Ishikawa (cell line): ENCODE data around the gene ZNF578.

ENCODE experiments used
- CEBPB ChIP-seq: IDR thresholded peaks from 2 replicates; pipeline ENCODE4 v1.6.1; 2012
- CREB1 ChIP-seq: IDR thresholded peaks from 2 replicates; pipeline ENCODE4 v1.6.1; 2012; ENCODE audit warnings: low read depth
- EGR1 ChIP-seq: IDR thresholded peaks from 2 replicates; pipeline ENCODE4 v1.6.1; 2012
- EP300 ChIP-seq: IDR thresholded peaks from 2 replicates; pipeline ENCODE4 v1.6.1; 2012; ENCODE audit warnings: borderline replicate concordance
- FOXM1 ChIP-seq: IDR thresholded peaks from 2 replicates; pipeline ENCODE4 v1.6.1; 2012; ENCODE audit warnings: low read depth, borderline replicate concordance
- MAX ChIP-seq: IDR thresholded peaks from 2 replicates; pipeline ENCODE4 v1.6.1; 2012
- NFIC ChIP-seq: IDR thresholded peaks from 2 replicates; pipeline ENCODE4 v1.6.1; 2012
- RAD21 ChIP-seq: IDR thresholded peaks from 2 replicates; pipeline ENCODE4 v1.6.1; 2012; ENCODE audit warnings: low read depth
- REST ChIP-seq: IDR thresholded peaks from 2 replicates; pipeline ENCODE4 v1.6.1; 2012; ENCODE audit warnings: low read depth, mild to moderate bottlenecking
- TAF1 ChIP-seq: IDR thresholded peaks from 2 replicates; pipeline ENCODE4 v1.6.1; 2012; ENCODE audit warnings: low read depth, mild to moderate bottlenecking
- TCF12 ChIP-seq: IDR thresholded peaks from 2 replicates; pipeline ENCODE4 v1.6.1; 2012; ENCODE audit warnings: low read depth
- TEAD4 ChIP-seq: IDR thresholded peaks from 2 replicates; pipeline ENCODE4 v1.6.1; 2012
- USF1 ChIP-seq: IDR thresholded peaks from 2 replicates; pipeline ENCODE4 v1.6.1; 2012
- YY1 ChIP-seq: IDR thresholded peaks from 2 replicates; pipeline ENCODE4 v1.6.1; 2012; ENCODE audit warnings: low read depth
- ZBTB7A ChIP-seq: IDR thresholded peaks from 2 replicates; pipeline ENCODE4 v1.6.1; 2012; ENCODE audit warnings: low read depth

Gene ZNF578

GRCh38 chr19:52492201-52492993 is 39.0 kb downstream of the ZNF578 start:
- TF ChIP-seq CREB1 (no peak), FOXM1 (no peak), TCF12 (no peak), CEBPB (no peak)

- TF ChIP-seq REST (no peak), TEAD4 (no peak), TAF1 (no peak), YY1 (no peak), CREB1 (no peak), EP300 (no peak), USF1 (no peak), TCF12 (no peak), ZBTB7A (no peak), RAD21 (no peak), EGR1 (no peak)
These were observed 39.7 kb downstream of the ZNF578 start for GRCh38 chr19:52492994-52493470.

- TF ChIP-seq RAD21 (no peak), FOXM1 (no peak), EGR1 (no peak), ZBTB7A (no peak)
These were observed 41.2 kb downstream of the ZNF578 start for GRCh38 chr19:52494518-52494917.

- TF ChIP-seq TCF12 = no peak
- TF ChIP-seq YY1 = no peak
- TF ChIP-seq ZBTB7A = no peak
- TF ChIP-seq TEAD4 = no peak
- TF ChIP-seq EGR1 = no peak
- TF ChIP-seq RAD21 = no peak
These were observed 45.2 kb downstream of the ZNF578 start for GRCh38 chr19:52498571-52498970.

GRCh38 chr19:52507266-52507665 is 53.9 kb downstream of the ZNF578 start:
- TF ChIP-seq TCF12 = no peak
- no peak for TF ChIP-seq TEAD4
- no peak for TF ChIP-seq EP300
- no peak for TF ChIP-seq YY1
- TF ChIP-seq EGR1 = no peak
- TF ChIP-seq NFIC = no peak
- TF ChIP-seq FOXM1 = no peak
- TF ChIP-seq REST = no peak
- TF ChIP-seq USF1 = no peak
- no peak for TF ChIP-seq MAX
- TF ChIP-seq CEBPB = no peak
- no peak for TF ChIP-seq RAD21
- TF ChIP-seq TAF1 = no peak
- no peak for TF ChIP-seq CREB1
- TF ChIP-seq ZBTB7A = no peak

GRCh38 chr19:52516191-52516590 is 62.8 kb downstream of the ZNF578 start:
- TF ChIP-seq TEAD4 = no peak
- no peak for TF ChIP-seq EP300
- no peak for TF ChIP-seq YY1
- TF ChIP-seq MAX = no peak
- TF ChIP-seq USF1 = no peak
- TF ChIP-seq REST = no peak
- no peak for TF ChIP-seq CEBPB
- TF ChIP-seq NFIC = no peak
- TF ChIP-seq FOXM1 = no peak
- TF ChIP-seq EGR1 = no peak
- TF ChIP-seq RAD21 = no peak
- TF ChIP-seq TCF12 = no peak
- no peak for TF ChIP-seq CREB1
- no peak for TF ChIP-seq ZBTB7A
- TF ChIP-seq TAF1 = no peak
